Measurements from ENCODE around the gene FGD6.
A peak's percentile ranks its signal among the peaks of the same experiment; 100 is the strongest.

Gene FGD6

GRCh38 chr12:95213119-95213518, 4.1 kb downstream of the FGD6 start:
- DNase-seq (ENCODE audit: insufficient read length, low spot score) (no peak), FAIRE-seq (no peak)
- TF ChIP-seq POLR2A (IDR thresholded peaks at IDR 0.05; ENCODE audit: low read depth, low read length) (no peak), PAX5 (IDR thresholded peaks at IDR 0.05; ENCODE audit: insufficient read depth, low read length, severe bottlenecking) (no peak), SPI1 (IDR thresholded peaks at IDR 0.05; ENCODE audit: low read depth, low read length) (no peak), POLR2AphosphoS5 (IDR thresholded peaks at IDR 0.05; ENCODE audit: low read depth, low read length) (no peak), TAF1 (IDR thresholded peaks at IDR 0.05; ENCODE audit: low read depth, low read length) (no peak), POU2F2 (IDR thresholded peaks at IDR 0.05; ENCODE audit: low read depth, low read length) (no peak)

DNA sequence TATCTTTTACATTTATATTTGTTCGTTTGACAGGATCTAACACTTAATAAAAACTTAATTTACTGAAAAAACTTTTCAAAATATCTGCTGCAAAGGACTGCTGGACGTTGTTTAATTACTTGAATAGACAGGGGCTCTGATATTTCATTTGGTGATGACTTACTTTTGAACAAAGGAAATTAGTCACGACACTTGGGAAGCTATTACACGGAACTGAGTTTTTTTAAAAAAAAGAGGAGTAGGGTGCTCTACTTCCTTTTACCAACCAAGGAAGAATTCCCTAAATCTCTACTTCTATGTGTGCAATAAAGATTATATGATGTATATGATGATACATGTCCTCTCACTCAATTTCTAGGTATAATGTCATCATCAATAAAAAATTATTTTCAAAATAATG, 4.7 kb downstream of the FGD6 start:
- FAIRE-seq, result no peak
- TF ChIP-seq SPI1 (IDR thresholded peaks at IDR 0.05; ENCODE audit: low read depth, low read length), result no peak
- no peak for TF ChIP-seq TAF1 (IDR thresholded peaks at IDR 0.05; ENCODE audit: low read depth, low read length)
- no peak for TF ChIP-seq POLR2A (IDR thresholded peaks at IDR 0.05; ENCODE audit: low read depth, low read length)
- TF ChIP-seq POU2F2 (IDR thresholded peaks at IDR 0.05; ENCODE audit: low read depth, low read length), result no peak
- no peak for TF ChIP-seq PAX5 (IDR thresholded peaks at IDR 0.05; ENCODE audit: insufficient read depth, low read length, severe bottlenecking)
- TF ChIP-seq POLR2AphosphoS5 (IDR thresholded peaks at IDR 0.05; ENCODE audit: low read depth, low read length), result no peak

DNA sequence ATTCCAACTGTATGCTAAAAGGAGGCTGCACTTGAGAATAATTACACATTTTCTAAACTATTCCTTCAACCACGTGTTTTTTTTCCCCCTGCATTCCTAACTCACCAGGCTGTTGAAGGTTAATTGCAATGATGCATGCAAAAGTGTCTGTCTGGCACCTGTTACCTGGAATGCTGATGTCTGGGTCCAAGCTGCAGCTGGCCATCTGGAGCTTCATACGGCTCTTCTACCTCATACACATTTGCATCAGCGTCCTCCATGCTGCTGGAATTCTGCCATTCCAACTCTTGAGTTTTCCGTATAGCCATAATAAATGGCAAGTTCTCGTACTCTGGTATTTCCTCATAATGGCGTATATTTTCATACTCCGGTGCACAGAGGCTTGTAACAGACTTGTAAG, 8.6 kb downstream of the FGD6 start:
- DNase-seq (ENCODE audit: insufficient read length, low spot score) (no peak), FAIRE-seq (no peak)
- no peak for TF ChIP-seq PAX5 (IDR thresholded peaks at IDR 0.05; ENCODE audit: insufficient read depth, low read length, severe bottlenecking)
- no peak for TF ChIP-seq TAF1 (IDR thresholded peaks at IDR 0.05; ENCODE audit: low read depth, low read length)
- TF ChIP-seq POLR2AphosphoS5 (IDR thresholded peaks at IDR 0.05; ENCODE audit: low read depth, low read length), result no peak
- TF ChIP-seq POLR2A (IDR thresholded peaks at IDR 0.05; ENCODE audit: low read depth, low read length), result no peak
- no peak for TF ChIP-seq POU2F2 (IDR thresholded peaks at IDR 0.05; ENCODE audit: low read depth, low read length)
- TF ChIP-seq SPI1 (IDR thresholded peaks at IDR 0.05; ENCODE audit: low read depth, low read length), result no peak

More for the DNA sequence above, 4.7 kb downstream of the FGD6 start:
- no peak for DNase-seq (ENCODE audit: insufficient read length, low spot score)

DNA sequence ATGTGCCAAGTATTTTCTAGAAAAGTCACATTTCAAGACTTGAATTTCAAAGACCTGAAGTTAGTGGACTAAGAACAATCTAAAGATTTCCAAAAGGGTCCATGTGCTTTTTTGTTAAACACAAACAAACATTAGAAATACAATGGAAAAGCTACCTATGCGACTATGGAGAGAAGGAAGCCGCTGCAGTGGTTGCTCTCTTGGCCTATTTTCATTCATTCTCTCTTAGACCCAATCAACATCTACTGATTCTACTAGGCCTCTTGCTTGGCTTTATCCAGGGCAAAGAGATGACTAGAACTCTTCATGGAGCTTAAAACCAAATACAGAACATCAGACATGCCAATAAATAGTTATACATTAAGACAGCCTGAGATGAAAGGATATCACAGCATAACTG, 9.9 kb downstream of the FGD6 start:
- TF ChIP-seq POLR2A (IDR thresholded peaks at IDR 0.05; ENCODE audit: low read depth, low read length) (no peak), TAF1 (IDR thresholded peaks at IDR 0.05; ENCODE audit: low read depth, low read length) (no peak), PAX5 (IDR thresholded peaks at IDR 0.05; ENCODE audit: insufficient read depth, low read length, severe bottlenecking) (no peak), POU2F2 (IDR thresholded peaks at IDR 0.05; ENCODE audit: low read depth, low read length) (no peak)
- DNase-seq (ENCODE audit: insufficient read length, low spot score) (no peak), FAIRE-seq (no peak)

DNA sequence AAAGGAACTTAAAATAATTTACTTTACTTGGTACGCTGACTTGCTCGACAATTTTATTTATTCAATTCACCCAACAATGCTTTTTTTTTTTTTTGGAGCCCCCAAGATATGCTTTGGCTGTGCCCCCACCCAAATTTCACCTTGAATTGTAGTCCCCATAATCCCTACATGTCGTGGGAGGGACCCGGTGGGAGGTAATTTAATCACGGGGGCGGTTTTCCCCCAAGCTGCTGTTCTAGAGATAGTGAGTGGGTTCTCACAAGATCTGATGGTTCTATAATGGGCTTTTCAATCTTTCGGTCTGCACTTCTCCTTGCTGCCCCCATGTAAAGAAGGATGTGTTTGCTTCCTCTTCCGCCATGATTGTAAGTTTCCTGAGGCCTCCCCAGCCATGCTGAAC, 10.4 kb downstream of the FGD6 start:
- DNase-seq (ENCODE audit: insufficient read length, low spot score) (no peak), FAIRE-seq (no peak)
- no peak for TF ChIP-seq POU2F2 (IDR thresholded peaks at IDR 0.05; ENCODE audit: low read depth, low read length)
- no peak for TF ChIP-seq POLR2A (IDR thresholded peaks at IDR 0.05; ENCODE audit: low read depth, low read length)
- no peak for TF ChIP-seq PAX5 (IDR thresholded peaks at IDR 0.05; ENCODE audit: insufficient read depth, low read length, severe bottlenecking)
- no peak for TF ChIP-seq TAF1 (IDR thresholded peaks at IDR 0.05; ENCODE audit: low read depth, low read length)
- no peak for TF ChIP-seq SPI1 (IDR thresholded peaks at IDR 0.05; ENCODE audit: low read depth, low read length)
- TF ChIP-seq POLR2AphosphoS5 (IDR thresholded peaks at IDR 0.05; ENCODE audit: low read depth, low read length), result no peak

DNA sequence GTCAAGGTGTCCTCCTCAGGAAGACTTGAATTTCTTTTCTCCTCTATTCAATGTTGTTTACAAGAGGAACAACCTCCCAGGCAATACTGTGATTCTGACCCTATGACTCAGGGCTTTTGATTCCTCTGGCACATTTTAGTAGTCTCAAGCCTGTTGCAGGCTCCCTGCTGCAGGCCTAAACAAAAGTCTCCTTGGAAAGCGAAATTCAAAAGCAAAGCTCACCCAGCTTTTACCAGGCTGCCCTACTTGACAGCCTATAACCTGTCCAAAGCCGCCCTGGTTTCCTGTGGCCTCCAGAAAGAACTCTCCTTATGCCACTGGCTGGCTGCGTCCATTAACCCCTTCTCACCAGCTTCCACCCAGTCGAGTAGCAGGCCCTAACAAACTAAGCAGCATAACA, 11.6 kb downstream of the FGD6 start:
- FAIRE-seq (no peak), DNase-seq (ENCODE audit: insufficient read length, low spot score) (no peak)
- no peak for TF ChIP-seq POLR2A (IDR thresholded peaks at IDR 0.05; ENCODE audit: low read depth, low read length)

GRCh38 chr12:95205016-95205624, 12.1 kb downstream of the FGD6 start:
- no peak for DNase-seq (ENCODE audit: insufficient read length, low spot score)
- no peak for FAIRE-seq
- TF ChIP-seq POU2F2 (IDR thresholded peaks at IDR 0.05; ENCODE audit: low read depth, low read length), result no peak

DNA sequence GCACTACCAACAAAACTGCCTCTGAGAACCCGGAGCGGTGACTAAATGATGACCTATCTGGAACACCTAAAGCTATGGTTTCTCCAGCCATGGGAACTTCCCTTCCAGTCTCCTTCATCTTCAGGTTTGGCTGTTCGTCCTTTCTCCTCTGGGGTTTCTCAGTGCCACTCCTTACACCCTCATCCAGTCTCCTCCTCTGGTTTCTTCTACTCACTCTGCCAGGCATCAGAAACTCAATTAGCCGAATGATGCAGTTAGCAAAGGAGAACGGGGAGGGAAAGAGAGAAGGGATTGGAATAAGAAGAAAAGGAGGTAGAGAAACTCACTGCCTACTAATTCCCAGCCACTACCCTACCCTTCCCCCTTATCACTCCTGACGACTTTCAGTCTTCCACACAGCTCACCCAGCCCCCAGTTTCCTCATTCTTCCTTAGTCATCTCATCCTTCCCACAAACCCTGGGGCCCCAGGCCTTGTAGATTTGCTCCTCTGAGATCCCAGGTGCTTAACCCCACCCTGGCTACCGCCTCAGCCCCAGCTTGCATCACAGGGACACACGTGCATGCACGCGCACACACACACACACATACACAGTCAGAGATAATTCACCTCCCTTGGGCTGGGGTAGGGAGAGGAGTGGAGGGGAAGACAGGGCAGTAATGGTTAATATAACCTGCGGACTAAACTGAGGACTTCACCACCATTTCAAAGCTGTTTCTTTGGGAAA, 13.0 kb downstream of the FGD6 start:
- peak; percentile 28 for FAIRE-seq

DNA sequence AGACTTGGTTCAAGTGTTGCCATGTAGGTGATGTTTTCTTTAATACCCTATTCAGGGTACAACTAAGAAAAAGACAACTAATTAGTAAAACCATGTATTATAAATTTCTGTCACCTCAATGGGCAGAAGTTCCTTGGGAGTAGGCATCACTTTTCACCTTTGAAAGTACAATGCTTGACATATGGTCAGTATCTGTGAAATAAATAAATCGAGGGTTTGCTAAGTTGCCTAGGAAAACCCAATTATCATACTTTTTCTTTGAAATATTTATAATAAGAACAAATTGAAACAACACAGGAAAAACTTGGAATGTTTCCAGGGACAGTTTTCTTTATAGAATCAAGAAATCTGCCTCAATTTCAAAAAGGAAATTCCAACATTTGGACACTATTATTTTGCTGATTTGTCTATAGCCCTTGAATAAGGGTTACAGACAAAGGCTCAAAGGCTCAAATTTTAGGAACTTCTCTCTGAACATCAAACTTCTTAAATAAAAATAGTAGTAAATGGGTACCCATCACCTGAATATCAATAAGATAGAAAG, 13.7 kb downstream of the FGD6 start:
- DNase-seq (ENCODE audit: insufficient read length, low spot score) (no peak), FAIRE-seq (no peak)
- TF ChIP-seq SPI1 (IDR thresholded peaks at IDR 0.05; ENCODE audit: low read depth, low read length), result no peak
- no peak for TF ChIP-seq TAF1 (IDR thresholded peaks at IDR 0.05; ENCODE audit: low read depth, low read length)
- TF ChIP-seq PAX5 (IDR thresholded peaks at IDR 0.05; ENCODE audit: insufficient read depth, low read length, severe bottlenecking), result no peak
- no peak for TF ChIP-seq POU2F2 (IDR thresholded peaks at IDR 0.05; ENCODE audit: low read depth, low read length)
- no peak for TF ChIP-seq POLR2A (IDR thresholded peaks at IDR 0.05; ENCODE audit: low read depth, low read length)
- TF ChIP-seq POLR2AphosphoS5 (IDR thresholded peaks at IDR 0.05; ENCODE audit: low read depth, low read length), result no peak

More for the DNA sequence above, 13.0 kb downstream of the FGD6 start:
- DNase-seq (ENCODE audit: insufficient read length, low spot score), result no peak
- TF ChIP-seq TAF1 (IDR thresholded peaks at IDR 0.05; ENCODE audit: low read depth, low read length) (no peak), PAX5 (IDR thresholded peaks at IDR 0.05; ENCODE audit: insufficient read depth, low read length, severe bottlenecking) (no peak), POLR2AphosphoS5 (IDR thresholded peaks at IDR 0.05; ENCODE audit: low read depth, low read length) (no peak), SPI1 (IDR thresholded peaks at IDR 0.05; ENCODE audit: low read depth, low read length) (no peak), POLR2A (IDR thresholded peaks at IDR 0.05; ENCODE audit: low read depth, low read length) (no peak), POU2F2 (IDR thresholded peaks at IDR 0.05; ENCODE audit: low read depth, low read length) (peak; percentile 32; the same call in 1 of the 2 replicates)

Measured in GM12891 (cell line).